ENCODE data around the gene ISCU. TPM values are rescaled to one million over a fixed set of nuclear protein-coding genes. Genes with fewer than 3 reads are reported as not detected.

The ISCU gene
- polyA plus RNA-seq, 1 donor (not counting 4 experiments of a cell fraction or from before 2014, with no cell fraction given): 106 TPM

DNA sequence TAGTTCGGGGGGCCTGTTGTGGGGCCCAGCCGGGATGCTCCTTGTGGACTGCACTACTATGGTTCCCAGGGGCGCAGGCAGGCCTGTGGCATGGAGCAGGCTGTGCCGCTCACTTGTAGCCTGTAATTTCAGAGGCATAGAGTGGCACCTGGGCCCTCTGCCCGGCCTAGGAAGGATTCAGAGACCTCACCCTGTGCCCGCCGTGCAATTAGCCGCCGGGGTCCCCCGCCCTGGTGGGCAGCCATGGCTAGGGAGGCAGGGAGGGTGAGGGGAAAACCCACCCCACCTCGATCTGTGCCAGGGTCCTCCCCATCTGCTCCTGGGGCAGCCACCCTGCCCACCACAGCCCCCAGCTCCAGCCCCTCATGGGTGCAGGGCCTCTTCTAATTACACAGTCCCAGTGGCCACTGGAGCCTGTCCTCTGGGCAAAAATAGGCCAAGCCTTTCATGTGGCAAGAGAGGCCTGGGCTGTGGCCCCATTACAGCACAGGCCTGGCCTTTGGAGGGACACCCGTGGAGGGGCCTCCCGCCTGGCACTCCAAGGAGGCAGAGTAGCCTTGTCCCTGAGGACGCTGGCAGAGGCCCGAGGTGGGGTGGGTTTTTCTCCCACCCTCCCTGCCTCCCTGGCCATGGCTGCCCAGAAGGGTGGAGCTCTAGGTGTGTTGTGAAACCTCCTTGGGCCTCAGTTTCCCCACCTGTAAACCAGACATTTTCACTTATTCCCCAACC lies 40.7 kb downstream of the ISCU start:
- DNase-seq (ENCODE audit: low read depth, low spot score) (no peak), FAIRE-seq (no peak)
- no peaks in the 10 kb centered on the region for H3K9me1 ChIP-seq (ENCODE audit: control insufficient read depth, extremely low read depth, insufficient read depth, low read length)
- no peak overlapping the region for H3K9ac ChIP-seq (ENCODE audit: control insufficient read depth, extremely low read depth, insufficient read depth, low read length)
- H2AFZ ChIP-seq (ENCODE audit: control insufficient read depth, low read length): no peak overlapping the region
- H4K20me1 ChIP-seq (ENCODE audit: control insufficient read depth, extremely low read depth, insufficient read depth, low read length): no peaks in the 10 kb centered on the region
- H3K9me3 ChIP-seq (ENCODE audit: control insufficient read depth, low read depth, low read length): no peaks in the 10 kb centered on the region
- no peak overlapping the region for H3K4me2 ChIP-seq (ENCODE audit: control insufficient read depth, extremely low read depth, insufficient read depth, low read depth, low read length)
- TF ChIP-seq EZH2 (IDR thresholded peaks at IDR 0.05; ENCODE audit: low read length): no peak
- TF ChIP-seq, protein P1, sequence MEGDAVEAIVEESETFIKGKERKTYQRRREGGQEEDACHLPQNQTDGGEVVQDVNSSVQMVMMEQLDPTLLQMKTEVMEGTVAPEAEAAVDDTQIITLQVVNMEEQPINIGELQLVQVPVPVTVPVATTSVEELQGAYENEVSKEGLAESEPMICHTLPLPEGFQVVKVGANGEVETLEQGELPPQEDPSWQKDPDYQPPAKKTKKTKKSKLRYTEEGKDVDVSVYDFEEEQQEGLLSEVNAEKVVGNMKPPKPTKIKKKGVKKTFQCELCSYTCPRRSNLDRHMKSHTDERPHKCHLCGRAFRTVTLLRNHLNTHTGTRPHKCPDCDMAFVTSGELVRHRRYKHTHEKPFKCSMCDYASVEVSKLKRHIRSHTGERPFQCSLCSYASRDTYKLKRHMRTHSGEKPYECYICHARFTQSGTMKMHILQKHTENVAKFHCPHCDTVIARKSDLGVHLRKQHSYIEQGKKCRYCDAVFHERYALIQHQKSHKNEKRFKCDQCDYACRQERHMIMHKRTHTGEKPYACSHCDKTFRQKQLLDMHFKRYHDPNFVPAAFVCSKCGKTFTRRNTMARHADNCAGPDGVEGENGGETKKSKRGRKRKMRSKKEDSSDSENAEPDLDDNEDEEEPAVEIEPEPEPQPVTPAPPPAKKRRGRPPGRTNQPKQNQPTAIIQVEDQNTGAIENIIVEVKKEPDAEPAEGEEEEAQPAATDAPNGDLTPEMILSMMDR (optimal IDR thresholded peaks at IDR 0.05 in 1 of 3, IDR thresholded peaks at IDR 0.05 in 1 of 3, conservative IDR thresholded peaks at IDR 0.05 in 1 of 3; ENCODE audit: extremely low read depth in 1 of 3, insufficient read depth in 2 of 3, low read length in 3 of 3): no peak
- no peaks in the 10 kb centered on the region for H3K4me1 ChIP-seq (ENCODE audit: control insufficient read depth, extremely low read depth, insufficient read depth, low read length)
- H3K27ac ChIP-seq (ENCODE audit: control insufficient read depth, insufficient read depth, low read length): no peak overlapping the region
- H3K4me3 ChIP-seq (ENCODE audit: control insufficient read depth in 2 of 3, extremely low read depth in 1 of 3, insufficient read depth in 2 of 3, low read depth in 1 of 3, low read length in 3 of 3): no peak overlapping the region
- H3K27me3 ChIP-seq (ENCODE audit: control insufficient read depth, extremely low read depth, insufficient read depth, low read length): peaks cover 14% of the 10 kb centered on the region
- H3K36me3 ChIP-seq (ENCODE audit: control insufficient read depth in 2 of 2, extremely low read depth in 1 of 2, insufficient read depth in 2 of 2, low read length in 2 of 2): no peaks in the 10 kb centered on the region
- dilution Hi-C loops (cut with MboI; ENCODE audit: extremely low pct_ligation_motif_present, low sequenced_read_pairs): no loop called here
- no peaks in the 10 kb centered on the region for H3K79me2 ChIP-seq (ENCODE audit: control insufficient read depth, insufficient read depth, low read length)

DNA sequence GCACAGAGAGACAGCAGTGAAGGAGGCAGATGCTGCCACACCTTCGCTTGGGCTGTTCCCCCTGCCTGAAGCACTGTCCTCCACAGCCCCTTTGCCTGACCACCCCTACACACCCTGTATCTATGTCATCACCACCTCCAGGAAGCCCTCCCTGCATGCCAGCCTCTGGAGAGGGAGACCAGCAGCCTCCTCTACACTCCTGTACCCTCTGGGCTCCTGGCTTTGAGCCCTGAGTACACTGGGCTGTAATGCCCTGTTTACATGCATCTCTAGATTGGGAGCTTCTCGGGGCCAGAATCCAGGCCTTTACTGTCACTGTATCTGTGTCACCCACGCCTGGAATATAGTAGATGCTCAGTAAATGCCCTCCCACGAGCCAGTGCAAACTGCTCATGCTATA lies 41.3 kb downstream of the ISCU start:
- no peak overlapping the region for H3K27ac ChIP-seq (ENCODE audit: control insufficient read depth, insufficient read depth, low read length)
- no peaks in the 10 kb centered on the region for H4K20me1 ChIP-seq (ENCODE audit: control insufficient read depth, extremely low read depth, insufficient read depth, low read length)
- no peaks in the 10 kb centered on the region for H3K79me2 ChIP-seq (ENCODE audit: control insufficient read depth, insufficient read depth, low read length)
- dilution Hi-C loops (cut with MboI; ENCODE audit: extremely low pct_ligation_motif_present, low sequenced_read_pairs): no loop called here
- no peaks in the 10 kb centered on the region for H3K9me1 ChIP-seq (ENCODE audit: control insufficient read depth, extremely low read depth, insufficient read depth, low read length)
- no peaks in the 10 kb centered on the region for H3K36me3 ChIP-seq (ENCODE audit: control insufficient read depth in 2 of 2, extremely low read depth in 1 of 2, insufficient read depth in 2 of 2, low read length in 2 of 2)
- H3K9ac ChIP-seq (ENCODE audit: control insufficient read depth, extremely low read depth, insufficient read depth, low read length): no peak overlapping the region
- DNase-seq (ENCODE audit: low read depth, low spot score): no peak
- H3K9me3 ChIP-seq (ENCODE audit: control insufficient read depth, low read depth, low read length): no peaks in the 10 kb centered on the region
- peaks cover 14% of the 10 kb centered on the region for H3K27me3 ChIP-seq (ENCODE audit: control insufficient read depth, extremely low read depth, insufficient read depth, low read length)
- no peaks in the 10 kb centered on the region for H3K4me1 ChIP-seq (ENCODE audit: control insufficient read depth, extremely low read depth, insufficient read depth, low read length)
- TF ChIP-seq EZH2 (IDR thresholded peaks at IDR 0.05; ENCODE audit: low read length): no peak
- TF ChIP-seq, protein P1 (optimal IDR thresholded peaks at IDR 0.05 in 1 of 3, IDR thresholded peaks at IDR 0.05 in 1 of 3, conservative IDR thresholded peaks at IDR 0.05 in 1 of 3; ENCODE audit: extremely low read depth in 1 of 3, insufficient read depth in 2 of 3, low read length in 3 of 3): no peak
- H2AFZ ChIP-seq (ENCODE audit: control insufficient read depth, low read length): no peak overlapping the region
- H3K4me2 ChIP-seq (ENCODE audit: control insufficient read depth, extremely low read depth, insufficient read depth, low read depth, low read length): no peak overlapping the region
- FAIRE-seq: no peak
- no peak overlapping the region for H3K4me3 ChIP-seq (ENCODE audit: control insufficient read depth in 2 of 3, extremely low read depth in 1 of 3, insufficient read depth in 2 of 3, low read depth in 1 of 3, low read length in 3 of 3)

All from keratinocyte (primary cell).